Dermis blood vessel endothelial cell (primary cell): ENCODE measurements around the gene NR3C2. TPM values are rescaled to one million over a fixed set of nuclear protein-coding genes. Genes with fewer than 3 reads are reported as not detected.

ENCODE experiments used
- DNase-seq: peaks from one replicate; pipeline ENCODE4 v3.0.0; 2010
- total RNA-seq: library from RNA; depleted of rRNA; stranded (reverse); fragments of >200 nt; gene quantifications from 2 replicates; pipeline ENCODE4 v1.2.3, GENCODE V29; 2014

NR3C2 gene
- total RNA-seq, 1 donor from 2014 or later = 9.9 TPM

- DNase-seq = no peak
Measured at GRCh38 chr4:148041606-148042329, 400.4 kb downstream of the NR3C2 start.

DNA sequence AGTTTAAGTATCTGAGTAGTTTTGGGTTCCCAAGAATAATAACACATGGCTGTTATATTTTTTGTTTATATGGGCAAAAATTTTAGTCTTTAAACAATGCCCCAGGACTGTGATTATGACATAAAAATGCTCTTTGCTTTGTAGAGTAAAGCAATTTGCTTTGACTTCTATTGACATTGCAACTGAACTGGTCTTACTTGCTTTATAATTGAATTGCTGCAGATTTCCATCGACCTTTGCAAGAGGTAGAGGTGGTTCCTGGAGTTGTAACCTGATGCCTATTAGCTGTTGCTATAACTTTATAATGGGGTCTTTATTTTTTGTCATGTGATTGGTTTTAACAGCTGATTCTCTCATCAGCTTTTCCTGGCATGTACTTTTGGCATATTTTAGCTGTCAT, 407.4 kb downstream of the NR3C2 start:
- no peak for DNase-seq

- no peak for DNase-seq
Measured at GRCh38 chr4:148030193-148030873, 411.9 kb downstream of the NR3C2 start.

GRCh38 chr4:148029781-148030180, 412.4 kb downstream of the NR3C2 start:
- no peak for DNase-seq
